Lower leg skin (tissue), 3 donors: ENCODE data around the gene ELFN2.

ENCODE experiments used
- CTCF ChIP-seq, 3 donors: fragments of 450-650 bp; IDR thresholded peaks; one replicate each; pipeline ENCODE4 v1.5.1; 2016; ENCODE audit warnings: antibody characterized with exemption in 3 of 3, mild to moderate bottlenecking in 3 of 3, moderate library complexity in 2 of 3
- POLR2A ChIP-seq, 2 donors: fragments of 450-650 bp; IDR thresholded peaks; one replicate each; pipeline ENCODE4 v1.6.1; 2016 to 2017; ENCODE audit warnings: antibody characterized with exemption in 2 of 2, mild to moderate bottlenecking in 1 of 2, moderate library complexity in 1 of 2

GRCh38 chr22:37390075-37390474, 37.2 kb downstream of the ELFN2 start:
- TF ChIP-seq POLR2A (IDR thresholded peaks at IDR 0.05): no peak
- TF ChIP-seq CTCF (IDR thresholded peaks at IDR 0.05): no peak
